ENCODE results near the gene U2AF2.

Gene U2AF2

DNA sequence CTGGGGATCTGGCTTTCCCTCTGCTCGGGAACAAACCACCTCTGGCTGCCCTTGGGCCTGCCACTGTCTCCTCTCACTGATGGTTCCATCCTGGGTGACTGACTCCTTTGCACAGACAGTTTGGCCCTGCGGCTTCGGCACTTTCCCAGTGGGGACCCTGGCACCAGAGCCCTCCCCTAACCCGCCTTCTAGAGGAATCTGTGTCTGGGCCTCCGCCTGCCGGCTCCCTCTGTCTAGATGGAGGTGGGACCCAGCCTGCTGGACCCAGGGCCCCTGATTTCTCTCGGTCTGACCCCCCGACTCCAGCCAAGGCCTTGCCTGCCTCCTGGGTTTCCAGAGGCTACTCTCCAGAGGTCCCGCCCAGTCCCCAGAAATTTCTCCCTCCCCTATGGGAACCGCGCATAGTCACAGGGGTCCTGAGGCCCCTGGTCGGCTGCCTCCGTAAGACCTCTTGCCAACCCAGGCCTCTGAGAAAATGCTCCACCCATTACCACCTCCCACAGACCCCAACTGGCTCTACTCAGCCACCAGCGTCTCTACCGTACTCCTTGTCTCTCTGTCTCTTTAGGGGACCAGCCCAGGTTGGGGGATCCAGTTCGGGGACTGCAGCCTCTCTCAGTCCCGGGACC lies 4.1 kb upstream of the U2AF2 start:
- TF ChIP-seq, protein P1, sequence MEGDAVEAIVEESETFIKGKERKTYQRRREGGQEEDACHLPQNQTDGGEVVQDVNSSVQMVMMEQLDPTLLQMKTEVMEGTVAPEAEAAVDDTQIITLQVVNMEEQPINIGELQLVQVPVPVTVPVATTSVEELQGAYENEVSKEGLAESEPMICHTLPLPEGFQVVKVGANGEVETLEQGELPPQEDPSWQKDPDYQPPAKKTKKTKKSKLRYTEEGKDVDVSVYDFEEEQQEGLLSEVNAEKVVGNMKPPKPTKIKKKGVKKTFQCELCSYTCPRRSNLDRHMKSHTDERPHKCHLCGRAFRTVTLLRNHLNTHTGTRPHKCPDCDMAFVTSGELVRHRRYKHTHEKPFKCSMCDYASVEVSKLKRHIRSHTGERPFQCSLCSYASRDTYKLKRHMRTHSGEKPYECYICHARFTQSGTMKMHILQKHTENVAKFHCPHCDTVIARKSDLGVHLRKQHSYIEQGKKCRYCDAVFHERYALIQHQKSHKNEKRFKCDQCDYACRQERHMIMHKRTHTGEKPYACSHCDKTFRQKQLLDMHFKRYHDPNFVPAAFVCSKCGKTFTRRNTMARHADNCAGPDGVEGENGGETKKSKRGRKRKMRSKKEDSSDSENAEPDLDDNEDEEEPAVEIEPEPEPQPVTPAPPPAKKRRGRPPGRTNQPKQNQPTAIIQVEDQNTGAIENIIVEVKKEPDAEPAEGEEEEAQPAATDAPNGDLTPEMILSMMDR (IDR thresholded peaks at IDR 0.05; ENCODE audit: low read depth, low read length), result no peak
- no peak overlapping the region for H3K4me3 ChIP-seq (ENCODE audit: low read depth, low read length)
- DNase-seq (ENCODE audit: low read depth, low spot score), result no peak
- in situ Hi-C loops (cut with HindIII; ENCODE audit: low sequenced_read_pairs), result no loop called here

- in situ Hi-C loops (cut with HindIII; ENCODE audit: low sequenced_read_pairs), result no loop called here
- TF ChIP-seq, protein P1 (IDR thresholded peaks at IDR 0.05; ENCODE audit: low read depth, low read length), result no peak
Measured at GRCh38 chr19:55651236-55651635, 3.6 kb upstream of the U2AF2 start.

DNA sequence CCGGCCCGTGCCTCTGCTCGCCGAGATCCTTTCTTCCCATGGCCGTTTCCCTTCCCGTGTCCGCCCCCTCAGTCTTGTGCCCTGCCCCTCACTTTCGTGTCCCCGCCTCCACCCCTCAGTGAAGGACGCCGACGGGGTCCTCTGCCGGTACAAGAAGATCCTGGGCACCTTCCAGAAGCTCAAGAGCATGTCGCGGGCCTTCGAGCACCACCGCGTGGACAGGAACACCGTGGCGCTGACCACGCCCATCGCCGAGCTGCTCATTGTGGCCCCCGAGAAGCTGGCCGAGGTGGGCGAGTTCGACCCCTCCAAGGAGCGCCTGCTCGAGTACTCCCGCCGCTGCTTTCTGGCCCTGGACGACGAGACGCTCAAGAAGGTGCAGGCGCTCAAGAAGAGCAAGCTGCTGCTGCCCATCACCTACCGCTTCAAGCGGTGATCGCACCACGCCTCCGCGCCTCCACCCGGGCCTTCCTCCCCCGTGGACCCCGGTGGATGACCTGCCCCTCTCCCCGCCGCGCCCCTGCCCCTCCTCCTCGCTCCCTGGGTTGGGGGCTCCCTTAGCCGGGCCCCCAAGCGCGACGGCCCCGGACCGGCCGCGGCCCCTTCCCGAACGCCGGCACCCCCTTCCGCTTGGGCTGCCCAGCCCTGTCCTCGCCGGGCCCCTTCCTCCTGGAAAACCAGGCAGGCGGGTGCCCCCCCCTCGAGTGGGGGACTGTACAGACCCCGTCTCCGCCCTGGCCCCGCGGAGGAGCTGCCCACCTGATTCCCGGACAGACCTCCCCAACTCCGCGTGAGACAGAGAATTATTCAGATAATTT lies 2.3 kb upstream of the U2AF2 start:
- TF ChIP-seq, protein P1 (IDR thresholded peaks at IDR 0.05; ENCODE audit: low read depth, low read length), result no peak
- no peak overlapping the region for H3K4me3 ChIP-seq (ENCODE audit: low read depth, low read length)
- no peak for DNase-seq (ENCODE audit: low read depth, low spot score)
- in situ Hi-C loops (cut with HindIII; ENCODE audit: low sequenced_read_pairs), result no loop called here

More at GRCh38 chr19:55651236-55651635, 3.6 kb upstream of the U2AF2 start:
- DNase-seq (ENCODE audit: low read depth, low spot score), result no peak
- H3K4me3 ChIP-seq (ENCODE audit: low read depth, low read length), result no peak overlapping the region

- in situ Hi-C loops (cut with HindIII; ENCODE audit: low sequenced_read_pairs), result no loop called here
- peak; percentile 100 for DNase-seq (ENCODE audit: low read depth, low spot score)
- TF ChIP-seq, protein P1 (IDR thresholded peaks at IDR 0.05; ENCODE audit: low read depth, low read length), result peak; percentile 100
- H3K4me3 ChIP-seq (ENCODE audit: low read depth, low read length), result peak overlapping the region; percentile 69
Measured at GRCh38 chr19:55653651-55654322, 1.0 kb upstream of the U2AF2 start.

DNA sequence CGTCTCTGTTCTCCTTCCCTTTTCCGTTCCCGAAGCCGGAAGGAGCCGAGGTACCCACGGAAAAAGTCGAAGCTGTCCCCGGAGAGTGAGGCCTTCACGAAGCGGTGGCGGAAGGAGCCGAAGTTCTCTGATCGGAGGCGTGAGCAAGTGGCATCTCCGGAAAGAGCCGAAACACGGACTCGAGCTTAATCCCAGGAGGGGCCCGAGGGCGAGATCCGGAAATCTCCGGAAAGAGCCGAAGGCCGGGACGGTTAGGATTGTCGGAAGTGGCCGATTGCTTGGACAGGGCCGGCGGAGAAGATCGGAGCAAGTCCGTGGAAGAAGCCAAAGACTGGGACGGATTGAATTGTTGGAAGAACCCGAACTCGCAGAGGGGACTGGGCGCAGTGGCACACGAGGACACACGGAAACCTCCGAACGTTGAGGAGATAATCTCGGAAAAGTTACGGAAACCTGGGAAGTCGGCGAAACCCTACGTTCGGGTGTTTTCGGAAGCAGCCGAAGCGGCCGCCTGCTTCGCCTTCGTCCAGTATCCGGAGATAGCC lies 440 bp upstream of the U2AF2 start:
- peak; percentile 99 for DNase-seq (ENCODE audit: low read depth, low spot score)
- peak overlapping the region; percentile 69 for H3K4me3 ChIP-seq (ENCODE audit: low read depth, low read length)
- TF ChIP-seq, protein P1 (IDR thresholded peaks at IDR 0.05; ENCODE audit: low read depth, low read length), result no peak
- in situ Hi-C loops (cut with HindIII; ENCODE audit: low sequenced_read_pairs), result no loop called here

GRCh38 chr19:55655648-55656040 lies 809 bp downstream of the U2AF2 start:
- in situ Hi-C loops (cut with HindIII; ENCODE audit: low sequenced_read_pairs), result no loop called here
- DNase-seq (ENCODE audit: low read depth, low spot score), result no peak
- TF ChIP-seq, protein P1 (IDR thresholded peaks at IDR 0.05; ENCODE audit: low read depth, low read length), result no peak
- H3K4me3 ChIP-seq (ENCODE audit: low read depth, low read length), result peak overlapping the region; percentile 69
